ENCODE measurements around the gene RAI1.

RAI1 gene

GRCh38 chr17:17809531-17810083 is 128.3 kb downstream of the RAI1 start:
- Histone ChIP-seq H2BK15ac (replicated peaks; ENCODE audit: low read depth) (no peak overlapping the region), H2BK120ac (ENCODE audit: low read depth, low read length) (no peak overlapping the region), H2AK5ac (ENCODE audit: low read length) (no peak overlapping the region), H3K79me2 (ENCODE audit: control insufficient read depth, insufficient read depth, low read length) (no peaks in the 10 kb centered on the region), H3K79me1 (ENCODE audit: low read length) (no peaks in the 10 kb centered on the region), H4K5ac (ENCODE audit: low read length) (no peak overlapping the region), H3K27me3 (ENCODE audit: insufficient read depth, low read length, poor library complexity) (no peaks in the 10 kb centered on the region), H3K4me1 (ENCODE audit: control insufficient read depth, low read depth, low read length) (peaks cover 7% of the 10 kb centered on the region), H3K9ac (ENCODE audit: low read length) (peak overlapping the region; percentile 83), H3K4ac (ENCODE audit: low read depth, low read length) (peak overlapping the region; percentile 25), H3K27ac (ENCODE audit: low read depth, low read length) (no peak overlapping the region), H3K56ac (ENCODE audit: low read length) (peak overlapping the region; percentile 86), H2BK5ac (ENCODE audit: low read length) (no peak overlapping the region), H3K23ac (ENCODE audit: low read length) (no peak overlapping the region), H3K36me3 (ENCODE audit: control insufficient read depth, insufficient read depth, low read length) (peaks cover 1% of the 10 kb centered on the region), H3K4me3 (ENCODE audit: low read length) (no peak overlapping the region), H4K8ac (ENCODE audit: low read depth, low read length) (no peak overlapping the region), H3K4me2 (ENCODE audit: low read length) (peak overlapping the region; percentile 91), H3K18ac (ENCODE audit: low read length) (peak overlapping the region; percentile 15)
- WGBS (ENCODE audit: extremely low coverage, insufficient coverage, low lambda C conversion rate): no CpG with 5 or more reads among the region's 52 CpGs
- DNase-seq: no peak

DNA sequence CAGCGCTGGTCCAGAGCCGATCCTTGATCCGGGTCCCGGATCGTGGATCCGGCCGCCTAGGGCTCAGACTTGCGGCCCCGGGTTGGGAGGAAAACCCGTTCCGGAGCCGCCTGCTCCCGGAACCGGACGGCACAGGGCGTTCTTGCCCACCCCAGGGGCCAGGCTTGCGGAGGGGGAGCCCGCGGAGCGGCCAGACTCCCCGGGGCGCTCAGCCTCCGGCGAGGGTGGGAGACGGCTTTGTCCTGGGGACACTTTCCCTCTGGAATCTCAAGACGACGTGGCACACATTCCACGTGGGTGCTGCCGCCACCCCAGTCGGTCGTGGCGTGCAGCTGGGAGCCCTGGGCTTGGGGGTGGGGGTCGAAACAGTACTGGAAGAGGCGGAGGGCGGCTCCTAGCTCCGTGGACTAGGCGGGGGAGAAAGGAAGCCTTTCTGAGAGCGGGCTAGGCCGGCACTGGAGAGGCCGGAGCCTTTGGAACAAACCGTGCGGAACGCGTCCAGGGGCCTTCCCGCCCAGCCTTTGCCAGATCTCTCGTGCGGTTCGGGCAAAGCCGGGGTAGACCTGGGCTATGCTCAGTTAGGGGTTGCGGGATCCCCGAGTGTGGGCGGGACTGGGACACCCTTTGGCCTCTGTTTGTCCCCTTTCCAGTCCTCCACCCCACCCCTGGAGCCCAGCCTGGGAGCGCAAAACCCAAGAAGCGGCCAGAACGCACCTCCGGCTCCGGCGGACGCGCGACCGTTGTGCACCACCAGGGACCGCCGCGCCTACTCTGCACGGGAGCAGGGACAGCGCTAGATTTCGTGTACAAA is 129.0 kb downstream of the RAI1 start:
- H3K4me2 ChIP-seq (ENCODE audit: low read length): peak overlapping the region; percentile 91
- H4K5ac ChIP-seq (ENCODE audit: low read length): no peak overlapping the region
- no peaks in the 10 kb centered on the region for H3K79me1 ChIP-seq (ENCODE audit: low read length)
- H3K23ac ChIP-seq (ENCODE audit: low read length): peak overlapping the region; percentile 100
- H3K9ac ChIP-seq (ENCODE audit: low read length): peak overlapping the region; percentile 83
- no peak overlapping the region for H4K8ac ChIP-seq (ENCODE audit: low read depth, low read length)
- peak; percentile 93 for DNase-seq
- no peaks in the 10 kb centered on the region for H3K27me3 ChIP-seq (ENCODE audit: insufficient read depth, low read length, poor library complexity)
- H3K4ac ChIP-seq (ENCODE audit: low read depth, low read length): peak overlapping the region; percentile 29
- H3K4me3 ChIP-seq (ENCODE audit: low read length): peak overlapping the region; percentile 29
- peaks cover 7% of the 10 kb centered on the region for H3K4me1 ChIP-seq (ENCODE audit: control insufficient read depth, low read depth, low read length)
- H3K36me3 ChIP-seq (ENCODE audit: control insufficient read depth, insufficient read depth, low read length): peaks cover 4% of the 10 kb centered on the region
- no peak overlapping the region for H2BK15ac ChIP-seq (replicated peaks; ENCODE audit: low read depth)
- H3K27ac ChIP-seq (ENCODE audit: low read depth, low read length): peak overlapping the region; percentile 23
- H2AK5ac ChIP-seq (ENCODE audit: low read length): no peak overlapping the region
- no peak overlapping the region for H2BK120ac ChIP-seq (ENCODE audit: low read depth, low read length)
- H2BK5ac ChIP-seq (ENCODE audit: low read length): no peak overlapping the region
- no CpG with 5 or more reads among the region's 68 CpGs for WGBS (ENCODE audit: extremely low coverage, insufficient coverage, low lambda C conversion rate)
- no peaks in the 10 kb centered on the region for H3K79me2 ChIP-seq (ENCODE audit: control insufficient read depth, insufficient read depth, low read length)
- H3K56ac ChIP-seq (ENCODE audit: low read length): peak overlapping the region; percentile 90
- H3K18ac ChIP-seq (ENCODE audit: low read length): peak overlapping the region; percentile 15

DNA sequence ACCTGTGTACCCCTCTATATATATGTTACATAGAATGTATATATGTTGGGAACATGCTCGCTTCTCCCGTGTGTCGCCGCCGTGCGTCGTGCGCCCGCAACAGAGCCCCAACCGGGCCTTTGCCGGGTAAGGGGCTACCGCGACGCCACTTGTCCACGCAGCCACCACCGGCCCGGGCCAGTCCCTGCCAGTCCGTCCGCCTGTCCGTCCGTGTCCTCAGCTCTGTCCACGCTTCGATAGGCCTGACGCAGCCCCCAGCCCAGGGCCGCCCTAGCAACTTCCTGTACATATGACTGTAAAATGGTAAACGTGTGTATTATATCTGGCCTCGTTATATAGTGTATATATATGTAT is 129.6 kb downstream of the RAI1 start:
- WGBS (ENCODE audit: extremely low coverage, insufficient coverage, low lambda C conversion rate): no CpG with 5 or more reads among the region's 27 CpGs
- no peak overlapping the region for H2BK120ac ChIP-seq (ENCODE audit: low read depth, low read length)
- peaks cover 7% of the 10 kb centered on the region for H3K4me1 ChIP-seq (ENCODE audit: control insufficient read depth, low read depth, low read length)
- no peak for DNase-seq
- H3K18ac ChIP-seq (ENCODE audit: low read length): peak overlapping the region; percentile 15
- peak overlapping the region; percentile 100 for H3K23ac ChIP-seq (ENCODE audit: low read length)
- no peak overlapping the region for H2BK5ac ChIP-seq (ENCODE audit: low read length)
- peak overlapping the region; percentile 83 for H3K9ac ChIP-seq (ENCODE audit: low read length)
- no peaks in the 10 kb centered on the region for H3K79me1 ChIP-seq (ENCODE audit: low read length)
- H2BK15ac ChIP-seq (replicated peaks; ENCODE audit: low read depth): no peak overlapping the region
- peaks cover 6% of the 10 kb centered on the region for H3K36me3 ChIP-seq (ENCODE audit: control insufficient read depth, insufficient read depth, low read length)
- H3K4me2 ChIP-seq (ENCODE audit: low read length): peak overlapping the region; percentile 91
- peak overlapping the region; percentile 90 for H3K56ac ChIP-seq (ENCODE audit: low read length)
- H3K4ac ChIP-seq (ENCODE audit: low read depth, low read length): no peak overlapping the region
- no peak overlapping the region for H4K5ac ChIP-seq (ENCODE audit: low read length)
- H2AK5ac ChIP-seq (ENCODE audit: low read length): no peak overlapping the region
- no peak overlapping the region for H4K8ac ChIP-seq (ENCODE audit: low read depth, low read length)
- no peaks in the 10 kb centered on the region for H3K79me2 ChIP-seq (ENCODE audit: control insufficient read depth, insufficient read depth, low read length)
- H3K27ac ChIP-seq (ENCODE audit: low read depth, low read length): peak overlapping the region; percentile 23
- H3K27me3 ChIP-seq (ENCODE audit: insufficient read depth, low read length, poor library complexity): no peaks in the 10 kb centered on the region
- H3K4me3 ChIP-seq (ENCODE audit: low read length): no peak overlapping the region

DNA sequence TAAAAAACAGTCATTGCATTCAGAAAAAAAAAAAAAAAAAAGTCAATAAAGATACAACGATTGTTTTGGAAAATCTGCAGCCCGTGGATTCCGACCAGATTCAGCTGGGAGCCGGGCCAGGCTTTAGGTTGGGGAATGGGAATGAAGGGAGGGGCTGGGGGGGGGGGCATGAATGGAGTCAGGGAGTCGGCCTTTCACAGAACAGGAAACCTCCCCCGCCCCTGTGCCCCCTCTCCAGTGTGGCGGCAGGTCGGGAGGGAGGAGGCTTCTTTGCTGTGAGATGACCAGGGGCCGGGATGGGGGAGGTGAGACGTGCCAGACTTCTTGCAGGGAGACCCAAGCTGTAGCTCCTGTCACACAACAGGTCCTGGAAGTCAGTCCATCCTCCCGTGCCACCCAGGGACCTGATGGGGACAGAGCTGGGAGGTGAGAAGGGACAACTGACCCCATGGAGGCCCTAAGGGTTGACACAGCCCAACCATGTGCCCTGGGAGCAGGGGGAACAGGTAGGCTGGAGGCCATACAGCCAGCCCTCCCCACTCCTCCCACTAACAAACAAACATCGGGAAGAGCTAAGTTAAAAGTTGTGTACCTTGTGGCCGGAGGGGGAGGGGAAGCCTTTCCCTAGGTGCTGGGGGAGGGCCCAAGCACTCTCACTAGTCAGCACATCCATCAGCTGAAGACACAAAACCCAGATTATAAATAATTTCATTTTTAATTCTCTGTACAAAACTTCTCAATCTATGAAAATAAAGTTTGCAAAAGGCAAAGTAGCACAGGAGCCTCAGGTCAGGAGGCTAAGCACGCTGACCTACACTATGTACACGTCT is 130.3 kb downstream of the RAI1 start:
- no peak overlapping the region for H2BK120ac ChIP-seq (ENCODE audit: low read depth, low read length)
- no CpG with 5 or more reads among the region's 15 CpGs for WGBS (ENCODE audit: extremely low coverage, insufficient coverage, low lambda C conversion rate)

DNA sequence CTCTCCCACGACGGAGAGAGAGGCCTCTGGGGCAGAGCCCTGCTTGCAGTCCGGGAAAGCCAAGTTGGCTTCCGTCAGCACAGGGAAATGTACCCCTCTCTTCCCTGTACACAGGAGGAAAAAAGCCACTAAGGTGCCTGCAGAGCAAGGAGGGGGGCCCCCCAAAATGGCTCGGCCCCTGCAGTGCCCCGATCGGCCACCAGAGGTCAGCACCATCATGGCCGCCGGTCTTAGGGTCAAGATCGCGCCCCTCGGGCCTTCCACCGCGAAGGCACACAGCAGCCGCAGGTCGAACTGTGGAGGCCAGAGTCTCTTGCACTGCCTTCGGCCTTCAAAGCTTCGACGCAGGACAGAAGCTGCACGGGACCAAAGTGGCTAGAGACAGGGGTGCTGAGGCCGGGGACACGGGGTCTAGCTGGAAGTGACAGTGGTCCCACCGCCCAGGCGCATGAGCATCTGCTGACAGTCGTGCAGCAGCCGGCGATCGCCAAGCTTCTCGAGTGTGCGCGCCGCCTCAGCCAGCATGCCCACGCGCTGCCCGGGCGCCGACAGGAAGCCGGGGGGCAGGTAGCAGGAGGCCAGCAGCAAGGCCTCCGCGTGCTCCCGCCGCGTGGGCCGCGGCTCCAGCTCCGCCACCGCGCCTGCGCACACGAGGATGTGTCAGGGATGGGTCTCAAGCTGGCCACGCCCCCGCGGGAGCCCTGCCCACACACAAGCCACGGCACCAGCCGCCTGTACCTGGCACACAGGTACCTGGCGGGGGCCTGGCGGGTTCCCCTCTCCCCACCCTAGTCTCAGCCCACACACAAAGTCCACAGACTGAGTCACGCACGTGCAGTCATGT is 131.2 kb downstream of the RAI1 start:
- Histone ChIP-seq H3K27ac (ENCODE audit: low read depth, low read length) (peak overlapping the region; percentile 48), H3K79me2 (ENCODE audit: control insufficient read depth, insufficient read depth, low read length) (no peaks in the 10 kb centered on the region), H3K4ac (ENCODE audit: low read depth, low read length) (no peak overlapping the region), H2AK5ac (ENCODE audit: low read length) (no peak overlapping the region), H3K27me3 (ENCODE audit: insufficient read depth, low read length, poor library complexity) (no peaks in the 10 kb centered on the region), H3K4me1 (ENCODE audit: control insufficient read depth, low read depth, low read length) (peaks cover 7% of the 10 kb centered on the region), H3K9ac (ENCODE audit: low read length) (peak overlapping the region; percentile 45), H3K18ac (ENCODE audit: low read length) (no peak overlapping the region), H3K23ac (ENCODE audit: low read length) (no peak overlapping the region), H3K4me3 (ENCODE audit: low read length) (no peak overlapping the region), H3K56ac (ENCODE audit: low read length) (peak overlapping the region; percentile 65), H2BK15ac (replicated peaks; ENCODE audit: low read depth) (no peak overlapping the region), H3K36me3 (ENCODE audit: control insufficient read depth, insufficient read depth, low read length) (peaks cover 10% of the 10 kb centered on the region), H2BK5ac (ENCODE audit: low read length) (peak overlapping the region; percentile 65), H4K5ac (ENCODE audit: low read length) (no peak overlapping the region), H2BK120ac (ENCODE audit: low read depth, low read length) (no peak overlapping the region), H3K4me2 (ENCODE audit: low read length) (no peak overlapping the region), H3K79me1 (ENCODE audit: low read length) (no peaks in the 10 kb centered on the region), H4K8ac (ENCODE audit: low read depth, low read length) (no peak overlapping the region)
- peak; percentile 83 for DNase-seq
- WGBS (ENCODE audit: extremely low coverage, insufficient coverage, low lambda C conversion rate): no CpG with 5 or more reads among the region's 59 CpGs

More for the DNA sequence above, 130.3 kb downstream of the RAI1 start:
- Histone ChIP-seq H3K4me3 (ENCODE audit: low read length) (no peak overlapping the region), H3K36me3 (ENCODE audit: control insufficient read depth, insufficient read depth, low read length) (peaks cover 7% of the 10 kb centered on the region), H2BK5ac (ENCODE audit: low read length) (peak overlapping the region; percentile 65), H4K8ac (ENCODE audit: low read depth, low read length) (no peak overlapping the region), H3K79me2 (ENCODE audit: control insufficient read depth, insufficient read depth, low read length) (no peaks in the 10 kb centered on the region), H3K4me2 (ENCODE audit: low read length) (no peak overlapping the region), H3K23ac (ENCODE audit: low read length) (no peak overlapping the region), H3K4ac (ENCODE audit: low read depth, low read length) (no peak overlapping the region), H3K27ac (ENCODE audit: low read depth, low read length) (peak overlapping the region; percentile 62), H3K27me3 (ENCODE audit: insufficient read depth, low read length, poor library complexity) (no peaks in the 10 kb centered on the region), H3K9ac (ENCODE audit: low read length) (peak overlapping the region; percentile 52), H3K79me1 (ENCODE audit: low read length) (no peaks in the 10 kb centered on the region), H3K56ac (ENCODE audit: low read length) (peak overlapping the region; percentile 65), H2BK15ac (replicated peaks; ENCODE audit: low read depth) (no peak overlapping the region), H2AK5ac (ENCODE audit: low read length) (no peak overlapping the region), H3K18ac (ENCODE audit: low read length) (peak overlapping the region; percentile 24), H4K5ac (ENCODE audit: low read length) (no peak overlapping the region), H3K4me1 (ENCODE audit: control insufficient read depth, low read depth, low read length) (peaks cover 7% of the 10 kb centered on the region)
- peak; percentile 87 for DNase-seq

All from mesendoderm (in vitro differentiated cells).